Midbrain (tissue), 1 donor: ENCODE results near the gene SPDYE6.
A peak's percentile ranks its signal among the peaks of the same experiment; 100 is the strongest.
"Not testable (repeated sequence)": the region's sequence is repeated elsewhere in the genome, so short reads cannot be mapped to it uniquely, and the experiment has no call there.

Source experiments
- DNase-seq: peaks from one replicate; lab custom pipeline; 2025; lab: John Stamatoyannopoulos, UW

Gene SPDYE6, protein sequence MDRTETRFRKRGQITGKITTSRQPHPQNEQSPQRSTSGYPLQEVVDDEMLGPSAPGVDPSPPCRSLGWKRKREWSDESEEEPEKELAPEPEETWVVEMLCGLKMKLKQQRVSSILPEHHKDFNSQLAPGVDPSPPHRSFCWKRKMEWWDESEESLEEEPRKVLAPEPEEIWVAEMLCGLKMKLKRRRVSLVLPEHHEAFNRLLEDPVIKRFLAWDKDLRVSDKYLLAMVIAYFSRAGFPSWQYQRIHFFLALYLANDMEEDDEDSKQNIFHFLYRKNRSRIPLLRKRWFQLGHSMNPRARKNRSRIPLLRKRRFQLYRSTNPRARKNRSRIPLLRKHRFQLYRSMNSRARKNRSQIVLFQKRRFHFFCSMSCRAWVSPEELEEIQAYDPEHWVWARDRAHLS

GRCh38 chr7:102356344-102356743 lies at the start of gene SPDYE6:
Gene SPDYE6, minus strand, starts transcription at chr7:102356444. Its CDS starts 421 bp downstream, at chr7:102356023.
- not testable (repeated sequence) for DNase-seq

- DNase-seq, result not testable (repeated sequence)
These were observed 48.6 kb upstream of the SPDYE6 start for GRCh38 chr7:102404862-102405188.

- no peak for DNase-seq
These were observed 48.0 kb upstream of the SPDYE6 start for GRCh38 chr7:102404005-102404861.

GRCh38 chr7:102403563-102403962 lies 47.3 kb upstream of the SPDYE6 start:
- no peak for DNase-seq

DNA sequence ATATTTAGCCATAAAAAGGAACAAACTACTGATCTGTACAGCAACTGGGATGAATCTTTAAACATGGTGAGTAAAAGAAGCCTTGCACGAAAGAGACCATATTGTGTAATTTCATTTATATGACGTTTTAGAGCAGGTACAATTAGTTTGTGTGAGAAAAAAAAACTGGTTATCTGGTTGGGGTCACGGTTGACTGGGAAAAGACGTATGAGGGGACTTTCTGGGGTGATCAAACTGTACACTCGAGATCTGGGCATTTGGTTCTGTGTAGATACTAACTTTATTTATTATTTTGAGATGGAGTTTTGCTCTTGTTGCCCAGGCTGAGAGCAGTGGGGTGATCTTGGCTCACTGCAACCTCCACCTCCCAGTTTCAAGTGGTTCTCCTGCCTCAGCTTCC lies 44.1 kb upstream of the SPDYE6 start:
- no peak for DNase-seq

GRCh38 chr7:102398543-102398942 lies 42.3 kb upstream of the SPDYE6 start:
- no peak for DNase-seq

- DNase-seq, result no peak
These were observed 40.4 kb upstream of the SPDYE6 start for GRCh38 chr7:102396710-102397019.

DNA sequence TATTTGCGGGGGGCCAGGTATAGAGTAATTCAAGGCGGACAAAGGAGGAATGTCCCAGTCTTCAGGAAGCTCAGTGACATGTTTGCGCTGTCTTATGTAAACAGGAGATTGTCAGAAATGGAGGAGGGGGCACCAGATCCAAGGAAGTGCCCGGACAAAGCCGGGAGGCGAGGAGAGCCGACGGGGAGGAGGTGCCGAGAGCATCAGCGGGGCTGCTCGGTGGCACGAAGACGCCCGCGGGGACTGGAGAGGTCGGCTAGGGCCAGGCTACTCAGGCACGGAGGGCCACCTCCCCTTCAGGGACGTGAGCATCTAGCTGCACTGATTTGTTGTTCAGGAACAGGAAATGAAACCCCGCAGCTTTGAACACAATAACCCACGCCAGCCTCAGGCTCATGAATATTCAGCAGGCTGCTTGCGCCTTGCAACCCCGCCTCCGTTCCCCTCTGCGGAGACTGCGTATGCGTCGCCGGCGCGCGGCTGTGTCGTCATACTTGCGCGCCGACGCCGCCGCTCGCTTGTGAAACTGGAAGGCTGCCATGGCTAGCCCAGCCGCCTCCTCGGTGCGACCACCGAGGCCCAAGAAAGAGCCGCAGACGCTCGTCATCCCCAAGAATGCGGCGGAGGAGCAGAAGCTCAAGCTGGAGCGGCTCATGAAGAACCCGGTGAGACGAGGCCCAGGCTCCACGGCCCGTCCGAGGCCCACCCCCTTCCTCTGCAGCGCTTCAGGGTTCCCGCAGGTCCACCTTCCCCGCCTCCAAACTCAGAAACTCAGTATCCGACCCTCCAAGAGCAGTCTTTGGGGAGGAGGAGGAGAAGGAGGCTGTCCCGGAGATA lies 39.8 kb upstream of the SPDYE6 start, which contains the start of gene PRKRIP1:
PRKRIP1 (plus strand) TSS at position 491 of the 837 bp plus-strand sequence; CDS start at position 540, 49 bp downstream.
- DNase-seq, result peak; percentile 91

DNA sequence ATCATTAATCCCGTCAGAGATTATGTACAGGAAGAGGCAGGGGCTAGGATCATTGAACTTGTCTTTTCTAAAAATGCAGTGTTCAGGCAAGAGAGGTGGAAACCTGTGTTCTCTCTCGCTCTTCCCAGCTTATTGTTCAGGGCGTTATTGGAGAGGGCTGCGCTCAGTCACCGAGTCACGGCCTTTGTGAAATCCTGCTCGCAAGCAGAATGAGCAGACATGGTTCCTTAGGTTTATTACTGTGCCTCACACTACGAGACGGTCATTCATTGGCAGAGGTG lies 39.3 kb upstream of the SPDYE6 start:
- peak; percentile 28 for DNase-seq

GRCh38 chr7:102393467-102393866 lies 37.2 kb upstream of the SPDYE6 start:
- no peak for DNase-seq

DNA sequence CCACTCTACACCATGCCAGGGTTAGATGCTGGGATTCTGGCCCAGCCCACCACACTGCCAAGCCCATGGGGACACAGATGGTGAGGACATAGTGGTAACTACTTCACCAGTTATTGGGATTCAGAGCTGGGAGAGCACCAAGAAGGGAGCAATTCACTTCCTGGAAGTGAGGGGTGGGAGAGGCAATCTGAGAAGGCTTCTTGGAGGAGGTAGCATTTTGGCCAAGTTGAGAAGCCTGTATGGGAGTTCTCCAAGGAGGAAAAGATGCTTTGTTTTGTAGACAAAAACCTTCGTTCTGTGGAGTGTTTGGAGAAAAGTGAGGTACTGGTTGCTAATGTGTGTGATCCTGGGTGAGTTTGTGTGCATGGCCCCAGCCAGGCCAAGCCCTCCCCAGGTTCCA lies 36.1 kb upstream of the SPDYE6 start:
- DNase-seq, result no peak

DNA sequence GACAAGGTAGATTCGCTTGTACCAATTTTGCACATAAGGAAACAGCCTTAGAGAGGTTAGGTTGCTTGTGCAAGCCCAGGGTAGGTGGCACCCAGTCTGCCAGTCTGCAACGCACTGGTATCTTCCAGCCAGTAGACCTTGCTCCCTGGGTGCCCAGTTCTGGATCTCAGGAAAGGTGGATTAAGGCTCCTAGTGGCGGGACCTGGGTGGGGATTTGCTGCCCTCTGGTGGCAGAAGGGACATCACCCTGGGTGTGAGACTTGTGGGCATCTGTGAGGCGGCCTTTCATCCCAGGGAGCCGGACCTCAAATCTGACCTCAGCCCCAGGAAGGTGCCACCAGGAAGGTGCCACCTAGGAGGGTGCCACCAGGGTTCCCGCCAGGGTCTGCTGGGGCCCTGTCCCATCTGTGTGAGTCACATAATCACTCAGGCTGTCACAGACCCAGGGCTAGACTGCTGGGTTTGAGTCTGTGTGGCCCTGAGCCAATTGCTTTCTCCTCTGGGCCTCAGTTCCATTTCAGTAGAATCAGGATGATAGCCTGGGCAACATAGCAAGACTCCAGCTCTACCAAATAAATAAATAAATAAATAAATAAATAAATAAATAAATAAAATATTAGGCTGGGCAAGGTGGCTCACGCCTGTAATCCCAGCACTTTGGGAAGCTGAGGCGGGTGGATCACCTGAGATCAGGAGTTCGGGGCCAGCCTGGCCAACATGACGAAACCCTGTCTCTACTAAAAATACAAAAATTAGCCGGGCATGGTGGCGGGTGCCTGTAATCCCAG lies 34.6 kb upstream of the SPDYE6 start:
- DNase-seq, result peak; percentile 77

DNA sequence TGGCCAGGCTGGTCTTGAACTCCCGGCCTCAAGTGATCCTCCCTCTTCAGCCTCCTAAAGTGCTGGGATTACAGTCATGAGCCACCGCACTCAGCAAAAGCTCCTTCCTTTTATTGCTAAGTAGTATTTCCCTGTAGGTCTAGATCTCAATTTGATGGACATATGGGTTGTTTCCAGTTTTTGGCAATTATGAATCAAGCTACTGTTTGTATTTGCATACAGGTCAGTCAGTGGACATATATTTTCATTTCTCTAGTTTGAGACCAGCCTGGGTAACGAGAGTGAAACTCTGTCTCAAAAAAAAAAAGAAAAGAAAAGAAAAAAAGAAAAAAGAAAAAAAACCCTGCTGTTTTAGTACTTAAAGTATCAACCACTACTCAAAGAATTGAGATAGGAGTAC lies 33.6 kb upstream of the SPDYE6 start:
- DNase-seq, result no peak

DNA sequence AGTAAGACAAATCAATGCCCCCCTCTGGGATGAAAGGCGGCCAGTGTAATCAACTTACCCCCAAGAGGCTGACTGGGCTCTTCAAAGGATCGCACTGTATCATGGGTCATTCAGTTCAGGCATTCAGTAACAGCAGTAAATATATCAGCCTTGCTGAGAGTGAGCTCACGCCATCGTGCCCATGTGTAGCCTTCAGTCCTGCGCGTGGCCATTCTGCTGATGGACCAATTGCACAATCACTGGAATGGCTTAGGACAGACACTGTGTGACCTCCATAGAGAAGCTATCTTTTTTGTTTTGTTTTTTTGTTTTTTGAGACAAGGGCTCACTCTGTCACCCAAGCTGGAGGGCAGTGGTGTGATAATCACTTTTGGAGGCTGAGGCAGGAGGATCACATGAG lies 30.8 kb upstream of the SPDYE6 start:
- no peak for DNase-seq

GRCh38 chr7:102381696-102382425 lies 25.6 kb upstream of the SPDYE6 start:
- not testable (repeated sequence) for DNase-seq

- not testable (repeated sequence) for DNase-seq
These were observed 24.6 kb upstream of the SPDYE6 start for GRCh38 chr7:102380837-102381236.

DNA sequence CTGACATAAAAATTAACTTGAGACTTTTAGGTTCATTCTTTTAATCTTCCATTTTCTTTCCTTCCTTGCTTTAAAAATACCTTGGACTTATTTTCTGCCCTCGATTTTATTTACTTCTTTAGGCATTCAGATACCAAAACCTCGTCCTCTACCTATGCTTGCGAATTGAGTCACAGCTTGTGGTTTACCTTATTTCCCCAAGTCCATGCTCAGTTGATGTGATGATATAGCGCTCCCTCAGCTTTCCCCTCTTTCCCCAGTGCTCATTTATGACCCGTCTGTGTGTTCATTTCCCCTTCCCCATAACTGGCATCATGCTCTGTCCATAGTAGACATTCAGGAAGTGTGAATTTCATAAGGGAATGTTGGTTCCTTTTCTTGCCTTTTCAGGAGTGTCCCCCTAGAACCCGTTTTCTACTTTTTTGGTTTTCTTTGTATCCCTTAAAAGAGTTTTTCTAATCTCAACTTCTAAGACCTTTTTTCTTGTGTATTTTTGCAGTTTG lies 20.8 kb upstream of the SPDYE6 start:
- DNase-seq, result no peak

DNA sequence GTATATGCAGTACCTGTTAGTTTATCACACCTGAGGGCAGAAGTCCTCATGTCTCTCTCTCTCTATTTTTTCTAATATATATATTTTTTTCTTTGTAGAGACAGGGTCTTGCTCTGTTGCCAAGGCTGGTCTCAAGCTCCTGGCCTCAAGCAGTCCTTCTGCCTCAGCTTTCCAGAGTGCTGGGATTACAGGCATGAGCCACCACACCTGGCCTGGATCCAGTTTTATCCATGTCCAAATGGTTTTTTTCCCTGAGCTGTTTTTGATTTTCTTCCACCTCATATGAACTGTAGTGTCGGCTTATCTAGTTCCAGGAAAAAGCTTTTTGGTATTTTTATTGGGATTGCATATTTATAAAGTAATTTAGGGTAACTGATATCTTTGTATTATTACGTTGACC lies 16.6 kb upstream of the SPDYE6 start:
- not testable (repeated sequence) for DNase-seq

DNA sequence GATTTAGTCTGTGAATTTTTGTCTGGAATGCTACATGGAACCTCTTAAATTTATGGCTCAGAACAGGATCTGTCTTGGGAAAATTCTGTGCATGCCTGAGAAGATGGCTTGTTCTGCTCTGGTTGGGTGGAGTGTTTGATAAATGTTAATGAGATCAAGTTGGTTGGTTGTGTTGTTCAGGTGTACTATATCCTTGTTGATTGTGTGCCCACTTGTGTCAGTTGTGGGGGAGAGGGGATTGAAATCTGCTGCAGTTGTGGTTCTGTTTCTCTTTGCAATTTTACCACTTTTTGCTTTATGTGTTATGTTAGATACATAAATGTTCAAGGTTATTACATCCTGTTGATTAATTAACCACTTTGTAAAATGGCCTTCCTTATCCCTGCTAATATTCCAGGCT lies 13.8 kb upstream of the SPDYE6 start:
- not testable (repeated sequence) for DNase-seq

- not testable (repeated sequence) for DNase-seq
These were observed 9.1 kb upstream of the SPDYE6 start for GRCh38 chr7:102365390-102365789.

DNA sequence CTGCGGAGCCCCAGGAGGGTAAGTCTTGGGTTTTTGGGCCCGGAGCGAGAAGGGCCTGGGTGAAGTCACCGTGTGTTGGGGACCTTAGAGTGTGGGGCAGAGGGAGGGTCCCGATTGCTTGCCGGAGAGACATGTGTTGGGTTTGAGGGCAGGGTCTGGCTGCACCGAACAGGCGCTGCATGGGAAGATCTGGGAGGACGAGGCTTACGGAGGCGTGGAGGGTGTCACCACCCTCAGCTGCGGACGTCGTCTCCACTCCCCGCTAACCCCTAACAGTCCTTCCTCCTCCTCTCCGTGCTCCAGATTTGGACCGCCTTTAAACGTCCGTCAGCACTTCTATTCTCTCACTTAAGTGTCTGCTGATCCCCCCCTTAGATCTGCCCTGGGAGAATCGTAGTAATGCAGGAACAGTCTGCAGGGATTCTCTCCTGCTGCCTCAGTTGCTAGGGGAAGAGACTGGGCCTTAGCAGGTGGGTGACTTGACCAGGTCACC lies 8.2 kb upstream of the SPDYE6 start:
- not testable (repeated sequence) for DNase-seq
